Ishikawa (cell line): Measurements from ENCODE around the gene SNED1.

Source experiments
- CEBPB ChIP-seq: IDR thresholded peaks from 2 replicates; pipeline ENCODE4 v1.6.1; 2012
- CREB1 ChIP-seq: IDR thresholded peaks from 2 replicates; pipeline ENCODE4 v1.6.1; 2012; ENCODE audit warnings: low read depth
- EGR1 ChIP-seq: IDR thresholded peaks from 2 replicates; pipeline ENCODE4 v1.6.1; 2012
- EP300 ChIP-seq: IDR thresholded peaks from 2 replicates; pipeline ENCODE4 v1.6.1; 2012; ENCODE audit warnings: borderline replicate concordance
- FOXM1 ChIP-seq: IDR thresholded peaks from 2 replicates; pipeline ENCODE4 v1.6.1; 2012; ENCODE audit warnings: low read depth, borderline replicate concordance
- MAX ChIP-seq: IDR thresholded peaks from 2 replicates; pipeline ENCODE4 v1.6.1; 2012
- NFIC ChIP-seq: IDR thresholded peaks from 2 replicates; pipeline ENCODE4 v1.6.1; 2012
- RAD21 ChIP-seq: IDR thresholded peaks from 2 replicates; pipeline ENCODE4 v1.6.1; 2012; ENCODE audit warnings: low read depth
- REST ChIP-seq: IDR thresholded peaks from 2 replicates; pipeline ENCODE4 v1.6.1; 2012; ENCODE audit warnings: low read depth, mild to moderate bottlenecking
- TAF1 ChIP-seq: IDR thresholded peaks from 2 replicates; pipeline ENCODE4 v1.6.1; 2012; ENCODE audit warnings: low read depth, mild to moderate bottlenecking
- TCF12 ChIP-seq: IDR thresholded peaks from 2 replicates; pipeline ENCODE4 v1.6.1; 2012; ENCODE audit warnings: low read depth
- TEAD4 ChIP-seq: IDR thresholded peaks from 2 replicates; pipeline ENCODE4 v1.6.1; 2012
- USF1 ChIP-seq: IDR thresholded peaks from 2 replicates; pipeline ENCODE4 v1.6.1; 2012
- YY1 ChIP-seq: IDR thresholded peaks from 2 replicates; pipeline ENCODE4 v1.6.1; 2012; ENCODE audit warnings: low read depth
- ZBTB7A ChIP-seq: IDR thresholded peaks from 2 replicates; pipeline ENCODE4 v1.6.1; 2012; ENCODE audit warnings: low read depth

The SNED1 gene

GRCh38 chr2:240995041-240996021 is 3.1 kb upstream of the SNED1 start:
- TF ChIP-seq EGR1 (no peak), RAD21 (no peak), CREB1 (no peak), FOXM1 (no peak), YY1 (no peak), MAX (no peak), NFIC (no peak), ZBTB7A (no peak), CEBPB (no peak), TAF1 (no peak), REST (no peak), TEAD4 (no peak), EP300 (no peak), USF1 (no peak), TCF12 (no peak)

- no peak for TF ChIP-seq EGR1
Observed at GRCh38 chr2:240996161-240996833, 2.1 kb upstream of the SNED1 start.

GRCh38 chr2:240996834-240997140 is 1.6 kb upstream of the SNED1 start:
- no peak for TF ChIP-seq USF1
- TF ChIP-seq RAD21 = no peak
- no peak for TF ChIP-seq CREB1
- no peak for TF ChIP-seq ZBTB7A
- no peak for TF ChIP-seq TCF12
- TF ChIP-seq NFIC = no peak
- no peak for TF ChIP-seq TEAD4
- TF ChIP-seq TAF1 = no peak
- no peak for TF ChIP-seq YY1
- no peak for TF ChIP-seq EP300
- no peak for TF ChIP-seq REST
- no peak for TF ChIP-seq CEBPB
- TF ChIP-seq MAX = no peak
- no peak for TF ChIP-seq FOXM1
- TF ChIP-seq EGR1 = no peak

- TF ChIP-seq EP300 = no peak
- TF ChIP-seq EGR1 = no peak
- TF ChIP-seq MAX = no peak
- TF ChIP-seq NFIC = no peak; the same call in 1 of the 2 replicates
- no peak for TF ChIP-seq ZBTB7A
Observed at GRCh38 chr2:240997141-240997855, 1.1 kb upstream of the SNED1 start.

GRCh38 chr2:240998706-240998994 is 232 bp downstream of the SNED1 start:
- TF ChIP-seq TEAD4 (no peak), ZBTB7A (no peak), MAX (no peak), FOXM1 (no peak), TAF1 (no peak), EP300 (no peak), CREB1 (no peak), CEBPB (no peak), TCF12 (no peak)
